Chondrocyte (in vitro differentiated cells): ENCODE results near the gene RXFP3. TPM values are rescaled to one million over a fixed set of nuclear protein-coding genes. Genes with fewer than 3 reads are reported as not detected.

Experiments
- DNase-seq: peaks from one replicate; pipeline ENCODE4 v3.0.0; 2021; ENCODE audit warnings: mixed read lengths, low spot score
- H3K27ac Mint-ChIP-seq: one replicate; pipeline ENCODE4 v1.8.0; 2021; ENCODE audit warnings: mild to moderate bottlenecking, moderate library complexity, mixed read lengths; ENCODE audit not compliant: unreplicated experiment
- H3K27me3 Mint-ChIP-seq: 2 replicates; pipeline ENCODE4 v1.8.0; 2021; ENCODE audit warnings: low read depth, mixed read lengths
- H3K36me3 Mint-ChIP-seq: 2 replicates; pipeline ENCODE4 v1.8.0; 2021; ENCODE audit warnings: low read depth, mixed read lengths
- H3K4me1 Mint-ChIP-seq: 2 replicates; pipeline ENCODE4 v1.8.0; 2021; ENCODE audit warnings: low read depth, mild to moderate bottlenecking, mixed read lengths
- H3K4me3 Mint-ChIP-seq: one replicate; pipeline ENCODE4 v1.8.0; 2021; ENCODE audit warnings: mild to moderate bottlenecking, moderate library complexity, mixed read lengths; ENCODE audit not compliant: unreplicated experiment
- H3K9me3 Mint-ChIP-seq: 2 replicates; pipeline ENCODE4 v1.8.0; 2021; ENCODE audit warnings: low read depth, mixed read lengths
- total RNA-seq: library from RNA; stranded (reverse); gene quantifications from 3 replicates; pipeline ENCODE4 v1.2.1, GENCODE V29; 2021
- TF ChIP-seq, protein P1 (sequence below): fragments of 200-600 bp; sonication (generic); IDR thresholded peaks from 2 replicates; pipeline ENCODE4 v1.5.0; 2021; ENCODE audit warnings: antibody characterized with exemption, mild to moderate bottlenecking, moderate library complexity

The RXFP3 gene
- total RNA-seq, 1 donor from 2014 or later: not detected

DNA sequence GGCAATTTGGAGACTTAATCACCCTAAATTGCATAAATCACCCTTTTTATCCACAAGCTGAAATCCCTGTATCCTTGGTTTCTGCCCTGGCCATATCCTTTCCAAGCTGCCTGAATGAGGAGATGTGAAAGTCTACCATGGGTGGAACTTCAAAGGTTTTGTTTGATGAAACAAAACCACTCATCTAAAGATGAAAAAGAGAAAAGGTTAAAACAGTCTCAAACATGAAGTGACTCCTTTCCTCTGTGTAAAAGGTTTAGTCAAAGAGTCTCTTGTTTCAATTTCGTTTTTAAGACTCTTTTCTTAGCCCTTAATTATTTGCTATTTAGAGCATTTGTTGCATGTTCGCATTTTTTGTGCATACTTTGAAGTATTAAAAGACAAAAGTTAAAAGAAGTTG lies 37.1 kb downstream of the RXFP3 start:
- Mint-ChIP-seq H3K27me3 (no peaks in the 10 kb centered on the region), H3K27ac (no peak overlapping the region), H3K36me3 (no peaks in the 10 kb centered on the region), H3K4me1 (peaks cover 3% of the 10 kb centered on the region), H3K4me3 (no peak overlapping the region), H3K9me3 (no peaks in the 10 kb centered on the region)
- no peak for DNase-seq
- TF ChIP-seq, protein P1, sequence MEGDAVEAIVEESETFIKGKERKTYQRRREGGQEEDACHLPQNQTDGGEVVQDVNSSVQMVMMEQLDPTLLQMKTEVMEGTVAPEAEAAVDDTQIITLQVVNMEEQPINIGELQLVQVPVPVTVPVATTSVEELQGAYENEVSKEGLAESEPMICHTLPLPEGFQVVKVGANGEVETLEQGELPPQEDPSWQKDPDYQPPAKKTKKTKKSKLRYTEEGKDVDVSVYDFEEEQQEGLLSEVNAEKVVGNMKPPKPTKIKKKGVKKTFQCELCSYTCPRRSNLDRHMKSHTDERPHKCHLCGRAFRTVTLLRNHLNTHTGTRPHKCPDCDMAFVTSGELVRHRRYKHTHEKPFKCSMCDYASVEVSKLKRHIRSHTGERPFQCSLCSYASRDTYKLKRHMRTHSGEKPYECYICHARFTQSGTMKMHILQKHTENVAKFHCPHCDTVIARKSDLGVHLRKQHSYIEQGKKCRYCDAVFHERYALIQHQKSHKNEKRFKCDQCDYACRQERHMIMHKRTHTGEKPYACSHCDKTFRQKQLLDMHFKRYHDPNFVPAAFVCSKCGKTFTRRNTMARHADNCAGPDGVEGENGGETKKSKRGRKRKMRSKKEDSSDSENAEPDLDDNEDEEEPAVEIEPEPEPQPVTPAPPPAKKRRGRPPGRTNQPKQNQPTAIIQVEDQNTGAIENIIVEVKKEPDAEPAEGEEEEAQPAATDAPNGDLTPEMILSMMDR: no peak

DNA sequence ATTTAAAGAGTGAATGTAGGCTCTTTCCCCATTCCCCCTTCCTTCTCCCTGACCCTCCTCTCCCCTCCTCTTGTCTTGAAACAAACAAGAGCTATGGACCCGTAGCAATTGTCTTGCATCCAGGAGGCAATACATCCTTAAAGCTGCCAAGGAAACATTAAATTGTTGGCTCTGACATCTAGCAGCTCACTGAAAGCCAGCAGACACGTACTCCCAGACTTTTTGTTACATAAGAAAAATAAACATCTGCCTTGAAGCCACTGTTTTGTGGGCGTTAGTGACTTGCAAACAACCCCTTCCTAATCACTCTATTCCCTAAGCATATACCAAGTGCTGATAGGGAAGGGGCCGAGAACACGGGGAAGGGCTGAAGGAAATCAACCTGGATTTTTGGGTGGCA lies 39.7 kb downstream of the RXFP3 start:
- H3K4me1 Mint-ChIP-seq: peaks cover 3% of the 10 kb centered on the region
- H3K9me3 Mint-ChIP-seq: no peaks in the 10 kb centered on the region
- no peak for DNase-seq
- no peak overlapping the region for H3K27ac Mint-ChIP-seq
- TF ChIP-seq, protein P1: no peak
- H3K36me3 Mint-ChIP-seq: no peaks in the 10 kb centered on the region
- H3K4me3 Mint-ChIP-seq: no peak overlapping the region
- no peaks in the 10 kb centered on the region for H3K27me3 Mint-ChIP-seq

DNA sequence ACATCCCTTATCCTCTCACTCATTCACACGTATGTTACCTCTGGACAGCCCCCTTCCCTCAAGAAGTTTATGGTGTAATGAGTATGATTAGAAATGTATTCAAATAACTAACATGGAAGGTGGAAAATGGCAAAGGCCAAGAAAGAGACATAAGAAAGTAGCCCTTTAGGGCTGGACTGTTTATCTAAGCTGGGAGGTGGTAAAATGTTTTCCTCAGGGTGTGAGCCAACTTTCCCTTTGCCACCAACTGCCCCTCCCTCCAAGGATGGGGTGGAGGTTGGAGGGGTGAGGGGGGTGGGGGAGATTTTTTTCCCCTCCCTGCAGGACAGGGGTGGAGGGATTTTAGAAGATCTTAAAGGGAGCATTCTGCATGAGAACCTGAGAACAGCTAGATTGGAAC lies 40.1 kb downstream of the RXFP3 start:
- TF ChIP-seq, protein P1: no peak
- no peaks in the 10 kb centered on the region for H3K27me3 Mint-ChIP-seq
- no peaks in the 10 kb centered on the region for H3K9me3 Mint-ChIP-seq
- H3K4me3 Mint-ChIP-seq: no peak overlapping the region
- peaks cover 3% of the 10 kb centered on the region for H3K4me1 Mint-ChIP-seq
- H3K27ac Mint-ChIP-seq: no peak overlapping the region
- no peak for DNase-seq
- H3K36me3 Mint-ChIP-seq: no peaks in the 10 kb centered on the region

DNA sequence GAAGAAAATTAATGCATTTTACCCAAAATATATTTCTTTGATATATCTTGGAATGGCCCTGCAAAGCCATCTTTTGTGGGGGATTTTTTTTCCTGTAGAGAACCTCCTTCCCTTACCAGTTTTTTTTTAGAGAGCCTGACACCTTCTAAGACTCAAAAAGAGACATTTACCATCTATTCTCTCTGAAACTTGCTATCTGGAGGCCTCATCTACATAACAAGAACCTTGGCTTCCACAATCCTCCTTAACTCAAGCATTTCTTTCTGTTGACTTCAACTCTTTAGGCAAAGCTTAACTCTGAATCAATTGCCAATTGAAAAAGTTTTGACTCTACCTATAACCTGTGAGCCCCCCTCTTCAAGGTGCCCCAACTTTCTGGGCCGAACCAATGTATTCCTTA lies 42.1 kb downstream of the RXFP3 start:
- Mint-ChIP-seq H3K9me3 (no peaks in the 10 kb centered on the region), H3K27ac (no peak overlapping the region), H3K4me1 (peaks cover 5% of the 10 kb centered on the region), H3K4me3 (no peak overlapping the region), H3K36me3 (no peaks in the 10 kb centered on the region), H3K27me3 (no peaks in the 10 kb centered on the region)
- no peak for DNase-seq
- TF ChIP-seq, protein P1: no peak

DNA sequence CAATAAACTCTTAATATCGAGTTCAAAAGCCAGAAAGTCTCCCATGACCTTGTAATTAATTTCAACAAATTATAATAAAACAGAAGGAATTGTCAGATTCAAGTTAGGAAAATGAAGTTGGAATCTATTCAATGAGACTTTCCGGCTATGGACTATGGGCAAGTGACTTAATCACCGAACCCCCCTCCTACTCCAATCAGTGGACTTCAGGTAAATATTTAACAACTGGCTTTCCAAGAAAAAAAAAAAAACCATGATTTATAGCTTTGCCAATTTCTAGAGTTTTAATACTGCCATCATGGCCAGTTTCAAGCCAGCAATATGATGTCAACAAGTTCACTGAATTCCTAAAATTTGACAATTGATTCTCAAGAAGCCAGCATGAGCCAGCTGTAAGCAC lies 43.8 kb downstream of the RXFP3 start:
- H3K4me3 Mint-ChIP-seq: no peak overlapping the region
- no peak overlapping the region for H3K27ac Mint-ChIP-seq
- H3K9me3 Mint-ChIP-seq: no peaks in the 10 kb centered on the region
- H3K4me1 Mint-ChIP-seq: peaks cover 5% of the 10 kb centered on the region
- no peaks in the 10 kb centered on the region for H3K27me3 Mint-ChIP-seq
- no peaks in the 10 kb centered on the region for H3K36me3 Mint-ChIP-seq
- no peak for DNase-seq
- TF ChIP-seq, protein P1: no peak
